Measurements from ENCODE around the gene CISD3.

DNA sequence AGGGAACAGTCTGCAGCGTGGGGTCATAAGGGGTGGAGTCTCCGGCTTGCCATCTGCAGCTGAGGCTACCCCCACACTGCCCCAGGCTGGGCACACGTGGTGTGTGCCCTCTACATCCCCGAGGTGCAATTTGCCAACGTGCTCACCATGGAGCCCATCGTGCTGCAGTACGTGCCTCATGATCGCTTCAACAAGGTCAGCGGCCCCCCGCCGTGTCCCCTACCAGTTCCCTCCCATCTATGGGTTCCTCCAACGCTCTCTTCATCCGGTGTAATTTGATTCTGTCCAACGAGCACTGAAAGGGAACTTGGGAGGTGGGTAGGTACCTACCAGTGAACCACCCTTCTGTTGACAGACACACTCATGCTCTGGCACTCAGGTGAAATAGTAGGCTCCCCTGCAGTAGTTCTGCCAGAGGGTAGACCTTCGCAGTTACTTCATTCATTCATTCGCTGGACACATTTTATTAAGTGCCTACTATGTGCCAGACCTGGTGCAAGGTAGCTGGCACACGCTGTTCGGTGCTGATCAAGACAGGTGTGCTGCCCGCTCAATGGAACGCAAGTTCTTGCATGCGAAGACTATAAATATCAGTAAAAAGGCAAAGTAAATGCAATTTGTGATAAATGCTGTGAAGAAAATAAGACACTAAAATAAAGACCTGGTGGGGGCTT lies 22.3 kb upstream of the CISD3 start:
- TF ChIP-seq EZH2 (IDR thresholded peaks at IDR 0.05; ENCODE audit: borderline replicate concordance, insufficient read depth, low read depth, low read length, poor library complexity, severe bottlenecking): no peak
- TF ChIP-seq, protein P1, sequence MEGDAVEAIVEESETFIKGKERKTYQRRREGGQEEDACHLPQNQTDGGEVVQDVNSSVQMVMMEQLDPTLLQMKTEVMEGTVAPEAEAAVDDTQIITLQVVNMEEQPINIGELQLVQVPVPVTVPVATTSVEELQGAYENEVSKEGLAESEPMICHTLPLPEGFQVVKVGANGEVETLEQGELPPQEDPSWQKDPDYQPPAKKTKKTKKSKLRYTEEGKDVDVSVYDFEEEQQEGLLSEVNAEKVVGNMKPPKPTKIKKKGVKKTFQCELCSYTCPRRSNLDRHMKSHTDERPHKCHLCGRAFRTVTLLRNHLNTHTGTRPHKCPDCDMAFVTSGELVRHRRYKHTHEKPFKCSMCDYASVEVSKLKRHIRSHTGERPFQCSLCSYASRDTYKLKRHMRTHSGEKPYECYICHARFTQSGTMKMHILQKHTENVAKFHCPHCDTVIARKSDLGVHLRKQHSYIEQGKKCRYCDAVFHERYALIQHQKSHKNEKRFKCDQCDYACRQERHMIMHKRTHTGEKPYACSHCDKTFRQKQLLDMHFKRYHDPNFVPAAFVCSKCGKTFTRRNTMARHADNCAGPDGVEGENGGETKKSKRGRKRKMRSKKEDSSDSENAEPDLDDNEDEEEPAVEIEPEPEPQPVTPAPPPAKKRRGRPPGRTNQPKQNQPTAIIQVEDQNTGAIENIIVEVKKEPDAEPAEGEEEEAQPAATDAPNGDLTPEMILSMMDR (IDR thresholded peaks at IDR 0.05): no peak
